Measurements from ENCODE around the gene XRCC1. TPM values are rescaled to one million over a fixed set of nuclear protein-coding genes. Genes with fewer than 3 reads are reported as not detected.
A peak's percentile ranks its signal among the peaks of the same experiment; 100 is the strongest.

Gene XRCC1
- total and polyA plus RNA-seq, 9 of the 15 experiments (the other 6 are each of a cell fraction or from before 2014, with no cell fraction given): 1.5 to 36.9 (median 24.9) TPM

DNA sequence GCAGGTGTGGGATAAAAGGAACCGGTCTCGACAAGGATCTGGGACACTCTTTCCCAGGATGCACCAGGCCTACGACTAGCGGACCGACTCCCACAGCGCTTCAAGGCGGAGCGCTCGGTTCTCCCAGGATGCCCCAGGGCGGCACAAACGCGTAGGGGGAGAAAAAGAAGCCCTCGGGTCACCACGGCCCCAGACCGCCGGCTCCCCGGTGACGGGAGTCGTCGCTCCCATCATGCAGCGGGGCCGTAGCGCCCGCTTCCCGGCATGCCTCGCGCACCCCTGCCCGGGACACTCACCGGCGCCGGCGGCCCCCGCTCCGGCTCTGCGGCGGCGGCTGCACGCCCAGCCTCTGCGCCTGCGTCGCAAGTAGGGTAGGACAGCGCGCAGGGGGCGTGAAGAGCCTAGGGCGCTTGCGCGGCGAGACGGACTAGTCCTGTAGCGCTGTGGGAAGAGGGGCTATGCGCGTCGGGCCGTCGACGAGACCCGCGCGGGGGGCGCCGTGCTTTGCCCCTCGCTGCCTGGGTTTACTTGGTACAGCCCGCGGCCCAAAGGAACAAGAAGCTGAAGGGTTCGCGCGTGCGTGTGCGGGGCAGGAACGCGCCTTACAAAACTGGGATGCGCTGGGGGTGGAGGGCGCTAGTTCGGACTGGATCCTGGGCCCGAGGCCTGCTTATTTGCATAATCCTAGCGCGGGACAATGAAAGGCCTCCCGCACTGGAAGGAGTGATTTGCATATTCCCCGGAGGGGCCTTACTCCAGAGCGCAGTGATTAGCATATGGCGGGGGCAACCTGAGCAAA, 44.1 kb upstream of the XRCC1 start, which contains the start of gene ZNF428 (continued):
- TF ChIP-seq, protein P1, sequence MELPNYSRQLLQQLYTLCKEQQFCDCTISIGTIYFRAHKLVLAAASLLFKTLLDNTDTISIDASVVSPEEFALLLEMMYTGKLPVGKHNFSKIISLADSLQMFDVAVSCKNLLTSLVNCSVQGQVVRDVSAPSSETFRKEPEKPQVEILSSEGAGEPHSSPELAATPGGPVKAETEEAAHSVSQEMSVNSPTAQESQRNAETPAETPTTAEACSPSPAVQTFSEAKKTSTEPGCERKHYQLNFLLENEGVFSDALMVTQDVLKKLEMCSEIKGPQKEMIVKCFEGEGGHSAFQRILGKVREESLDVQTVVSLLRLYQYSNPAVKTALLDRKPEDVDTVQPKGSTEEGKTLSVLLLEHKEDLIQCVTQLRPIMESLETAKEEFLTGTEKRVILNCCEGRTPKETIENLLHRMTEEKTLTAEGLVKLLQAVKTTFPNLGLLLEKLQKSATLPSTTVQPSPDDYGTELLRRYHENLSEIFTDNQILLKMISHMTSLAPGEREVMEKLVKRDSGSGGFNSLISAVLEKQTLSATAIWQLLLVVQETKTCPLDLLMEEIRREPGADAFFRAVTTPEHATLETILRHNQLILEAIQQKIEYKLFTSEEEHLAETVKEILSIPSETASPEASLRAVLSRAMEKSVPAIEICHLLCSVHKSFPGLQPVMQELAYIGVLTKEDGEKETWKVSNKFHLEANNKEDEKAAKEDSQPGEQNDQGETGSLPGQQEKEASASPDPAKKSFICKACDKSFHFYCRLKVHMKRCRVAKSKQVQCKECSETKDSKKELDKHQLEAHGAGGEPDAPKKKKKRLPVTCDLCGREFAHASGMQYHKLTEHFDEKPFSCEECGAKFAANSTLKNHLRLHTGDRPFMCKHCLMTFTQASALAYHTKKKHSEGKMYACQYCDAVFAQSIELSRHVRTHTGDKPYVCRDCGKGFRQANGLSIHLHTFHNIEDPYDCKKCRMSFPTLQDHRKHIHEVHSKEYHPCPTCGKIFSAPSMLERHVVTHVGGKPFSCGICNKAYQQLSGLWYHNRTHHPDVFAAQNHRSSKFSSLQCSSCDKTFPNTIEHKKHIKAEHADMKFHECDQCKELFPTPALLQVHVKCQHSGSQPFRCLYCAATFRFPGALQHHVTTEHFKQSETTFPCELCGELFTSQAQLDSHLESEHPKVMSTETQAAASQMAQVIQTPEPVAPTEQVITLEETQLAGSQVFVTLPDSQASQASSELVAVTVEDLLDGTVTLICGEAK (IDR thresholded peaks at IDR 0.05): no peak
- TF ChIP-seq, protein P1 (CRISPR knock-in tag; IDR thresholded peaks at IDR 0.05): no peak
- TF ChIP-seq, protein P2, sequence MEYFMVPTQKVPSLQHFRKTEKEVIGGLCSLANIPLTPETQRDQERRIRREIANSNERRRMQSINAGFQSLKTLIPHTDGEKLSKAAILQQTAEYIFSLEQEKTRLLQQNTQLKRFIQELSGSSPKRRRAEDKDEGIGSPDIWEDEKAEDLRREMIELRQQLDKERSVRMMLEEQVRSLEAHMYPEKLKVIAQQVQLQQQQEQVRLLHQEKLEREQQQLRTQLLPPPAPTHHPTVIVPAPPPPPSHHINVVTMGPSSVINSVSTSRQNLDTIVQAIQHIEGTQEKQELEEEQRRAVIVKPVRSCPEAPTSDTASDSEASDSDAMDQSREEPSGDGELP (CRISPR knock-in tag; IDR thresholded peaks at IDR 0.05; ENCODE audit: borderline replicate concordance): 0 out of 2 replicates have a peak, but pooled peaks have one; percentile 23
- TF ChIP-seq GTF2A2 (tag; IDR thresholded peaks at IDR 0.05) (no peak), BCOR (IDR thresholded peaks at IDR 0.05) (no peak), RBFOX2 (IDR thresholded peaks at IDR 0.05; ENCODE audit: low read depth, low read length) (peak; percentile 97), CBX2 (IDR thresholded peaks at IDR 0.05; ENCODE audit: insufficient read depth, low read length, poor library complexity, severe bottlenecking) (no peak), STAT5A (IDR thresholded peaks at IDR 0.05; ENCODE audit: borderline replicate concordance, low read length) (no peak), RBM25 (IDR thresholded peaks at IDR 0.05; ENCODE audit: low read depth, low read length, severe bottlenecking) (no peak), POLR2A (conservative IDR thresholded peaks at IDR 0.05) (peak; percentile 92), ZNF175 (CRISPR knock-in tag; IDR thresholded peaks at IDR 0.05; ENCODE audit: low read depth) (0 out of 2 replicates have a peak, but pooled peaks have one; percentile 26), ZNF354B (CRISPR knock-in tag; IDR thresholded peaks at IDR 0.05) (no peak), CREB1 (IDR thresholded peaks at IDR 0.05) (no peak), CREB1 (CRISPR knock-in tag; IDR thresholded peaks at IDR 0.05) (peak; percentile 80), FOXK2 (conservative IDR thresholded peaks at IDR 0.05 in 1 of 2, IDR thresholded peaks at IDR 0.05 in 1 of 2; ENCODE audit: low read depth in 2 of 2) (peak in 1 of 2 experiments; percentile 65; a peak in 1 of 4 replicates), RBM15 (IDR thresholded peaks at IDR 0.05; ENCODE audit: insufficient read depth, low read length) (no peak)
- TF ChIP-seq, protein P3, sequence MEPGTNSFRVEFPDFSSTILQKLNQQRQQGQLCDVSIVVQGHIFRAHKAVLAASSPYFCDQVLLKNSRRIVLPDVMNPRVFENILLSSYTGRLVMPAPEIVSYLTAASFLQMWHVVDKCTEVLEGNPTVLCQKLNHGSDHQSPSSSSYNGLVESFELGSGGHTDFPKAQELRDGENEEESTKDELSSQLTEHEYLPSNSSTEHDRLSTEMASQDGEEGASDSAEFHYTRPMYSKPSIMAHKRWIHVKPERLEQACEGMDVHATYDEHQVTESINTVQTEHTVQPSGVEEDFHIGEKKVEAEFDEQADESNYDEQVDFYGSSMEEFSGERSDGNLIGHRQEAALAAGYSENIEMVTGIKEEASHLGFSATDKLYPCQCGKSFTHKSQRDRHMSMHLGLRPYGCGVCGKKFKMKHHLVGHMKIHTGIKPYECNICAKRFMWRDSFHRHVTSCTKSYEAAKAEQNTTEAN (CRISPR knock-in tag; IDR thresholded peaks at IDR 0.05): peak; percentile 45; the same call in 1 of the 2 replicates
